ENCODE results near the gene TSSK2.

DNA sequence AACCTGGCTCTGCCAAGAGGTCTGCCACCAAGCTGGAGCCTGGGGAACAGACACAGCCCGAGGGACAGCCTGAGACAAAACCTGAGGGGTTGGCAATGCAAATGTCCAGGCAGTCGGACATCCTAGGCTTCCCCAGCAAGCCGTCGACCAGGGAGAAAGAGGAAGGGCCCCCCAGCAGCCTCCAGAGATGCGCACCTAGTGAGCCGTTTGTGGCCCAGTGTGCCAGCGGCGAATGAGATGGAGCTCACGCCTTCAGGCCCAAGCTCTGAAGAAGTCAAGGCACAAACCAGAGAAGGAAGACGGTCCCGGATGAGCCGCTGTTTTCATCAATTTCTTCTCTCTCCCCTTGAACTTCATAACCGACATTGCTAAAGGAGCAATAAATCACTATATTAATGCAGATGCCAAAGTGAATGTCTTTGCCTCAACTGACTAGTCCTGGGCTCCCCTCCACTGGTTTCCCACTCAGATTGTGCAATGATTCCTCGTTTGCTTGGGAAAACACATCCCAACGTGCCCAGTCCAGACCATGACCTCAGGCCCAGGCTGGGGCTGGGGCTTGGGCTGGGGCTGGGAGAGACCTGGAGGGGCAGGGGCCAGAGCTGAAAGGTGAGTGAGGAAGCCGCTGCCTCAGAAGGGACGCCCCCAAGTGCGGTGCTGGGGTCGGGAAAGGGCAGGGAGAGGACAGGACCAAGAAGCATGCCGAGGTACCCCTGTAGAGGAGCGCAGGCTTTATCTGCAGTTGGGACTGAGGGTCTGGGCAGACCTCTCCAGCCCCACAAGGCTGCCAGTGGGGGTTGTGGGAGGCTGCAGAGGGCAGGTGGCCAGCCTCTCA lies 5.4 kb upstream of the TSSK2 start:
- TF ChIP-seq, protein P1, sequence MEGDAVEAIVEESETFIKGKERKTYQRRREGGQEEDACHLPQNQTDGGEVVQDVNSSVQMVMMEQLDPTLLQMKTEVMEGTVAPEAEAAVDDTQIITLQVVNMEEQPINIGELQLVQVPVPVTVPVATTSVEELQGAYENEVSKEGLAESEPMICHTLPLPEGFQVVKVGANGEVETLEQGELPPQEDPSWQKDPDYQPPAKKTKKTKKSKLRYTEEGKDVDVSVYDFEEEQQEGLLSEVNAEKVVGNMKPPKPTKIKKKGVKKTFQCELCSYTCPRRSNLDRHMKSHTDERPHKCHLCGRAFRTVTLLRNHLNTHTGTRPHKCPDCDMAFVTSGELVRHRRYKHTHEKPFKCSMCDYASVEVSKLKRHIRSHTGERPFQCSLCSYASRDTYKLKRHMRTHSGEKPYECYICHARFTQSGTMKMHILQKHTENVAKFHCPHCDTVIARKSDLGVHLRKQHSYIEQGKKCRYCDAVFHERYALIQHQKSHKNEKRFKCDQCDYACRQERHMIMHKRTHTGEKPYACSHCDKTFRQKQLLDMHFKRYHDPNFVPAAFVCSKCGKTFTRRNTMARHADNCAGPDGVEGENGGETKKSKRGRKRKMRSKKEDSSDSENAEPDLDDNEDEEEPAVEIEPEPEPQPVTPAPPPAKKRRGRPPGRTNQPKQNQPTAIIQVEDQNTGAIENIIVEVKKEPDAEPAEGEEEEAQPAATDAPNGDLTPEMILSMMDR (IDR thresholded peaks at IDR 0.05; ENCODE audit: poor library complexity) = no peak
- TF ChIP-seq EZH2phosphoT487 (IDR thresholded peaks at IDR 0.05; ENCODE audit: low read depth, severe bottlenecking, unreplicated experiment) = no peak

All from hepatocyte (in vitro differentiated cells).